IMR-90 (cell line): ENCODE measurements around the gene PLA2G4B. TPM values are rescaled to one million over a fixed set of nuclear protein-coding genes. Genes with fewer than 3 reads are reported as not detected.

Experiments used
- ATAC-seq: fragments of 200-7000 bp; cut with Tn5 transposase; 2 replicates; pipeline ENCODE4 v1.9.1; 2020; ENCODE audit warnings: low read depth, mild to moderate bottlenecking, moderate library complexity
- BruUV-seq: library from RNA; stranded (reverse); fragments of 400-500 nt; replicated peaks from 2 replicates; lab custom pipeline; 2021; lab: Mats Ljungman, UMichigan
- CTCF ChIA-PET: fragments of 300-600 bp; formaldehyde crosslinking; extraction: SDS; loops from one replicate; lab custom pipeline; 2021; ENCODE audit warnings: antibody characterized with exemption; lab: Yijun Ruan, JAX
- POLR2A ChIA-PET: fragments of 300-600 bp; sonication (Branson Sonifier 250); formaldehyde crosslinking; loops from one replicate; lab custom pipeline; 2022; ENCODE audit warnings: antibody characterized with exemption; ENCODE audit not compliant: unreplicated experiment; lab: Charles Lee
- DNase-seq: peaks from one replicate; pipeline ENCODE4 v3.0.0; 2013
- H2AFZ ChIP-seq: replicated peaks from 2 replicates; pipeline ENCODE3; 2013; ENCODE audit warnings: low read length, mild to moderate bottlenecking; ENCODE audit not compliant: poor library complexity
- H2AK5ac ChIP-seq: 2 replicates; pipeline ENCODE4 v1.6.1; 2013; ENCODE audit warnings: low read depth, low read length, inconsistent platforms
- H2AK9ac ChIP-seq: replicated peaks from 2 replicates; pipeline ENCODE3; 2013; ENCODE audit warnings: mild to moderate bottlenecking, low read depth, low read length, moderate library complexity; ENCODE audit not compliant: poor library complexity
- H2BK120ac ChIP-seq: 2 replicates; pipeline ENCODE4 v1.6.1; 2013; ENCODE audit warnings: low read depth, low read length, inconsistent platforms
- H2BK15ac ChIP-seq: 3 replicates; pipeline ENCODE4 v1.6.1; 2013; ENCODE audit warnings: low read depth, low read length, inconsistent platforms
- H2BK20ac ChIP-seq: 2 replicates; pipeline ENCODE4 v1.6.1; 2013; ENCODE audit warnings: low read depth, mild to moderate bottlenecking, inconsistent platforms, low read length, moderate library complexity
- H2BK5ac ChIP-seq: 2 replicates; pipeline ENCODE4 v1.6.1; 2013; ENCODE audit warnings: mild to moderate bottlenecking, low read depth, low read length, inconsistent platforms; ENCODE audit not compliant: poor library complexity, severe bottlenecking
- H3K14ac ChIP-seq: replicated peaks from 2 replicates; pipeline ENCODE4 v1.6.1; 2013; ENCODE audit warnings: low read depth, low read length, inconsistent platforms
- H3K18ac ChIP-seq: 2 replicates; pipeline ENCODE4 v1.6.1; 2013; ENCODE audit warnings: low read depth, low read length, control low read depth
- H3K23ac ChIP-seq: 2 replicates; pipeline ENCODE4 v1.6.1; 2013; ENCODE audit warnings: low read depth, low read length, inconsistent platforms
- H3K27ac ChIP-seq: 2 replicates; pipeline ENCODE4 v1.5.1; 2013; ENCODE audit warnings: mild to moderate bottlenecking, control low read depth, low read length; ENCODE audit not compliant: insufficient read depth
- H3K27me3 ChIP-seq: 2 replicates; pipeline ENCODE4 v1.6.1; 2013; ENCODE audit warnings: low read length; ENCODE audit not compliant: control insufficient read depth, insufficient read depth
- H3K36me3 ChIP-seq: 2 replicates; pipeline ENCODE4 v1.6.1; 2013; ENCODE audit warnings: low read length, mixed read lengths; ENCODE audit not compliant: control insufficient read depth, insufficient read depth
- H3K4ac ChIP-seq: 2 replicates; pipeline ENCODE4 v1.6.1; 2013; ENCODE audit warnings: low read depth, low read length, inconsistent platforms
- H3K4me1 ChIP-seq: 2 replicates; pipeline ENCODE4 v1.6.1; 2013; ENCODE audit warnings: low read length, mixed read lengths; ENCODE audit not compliant: control insufficient read depth, insufficient read depth
- H3K4me2 ChIP-seq: 2 replicates; pipeline ENCODE4 v1.6.1; 2013; ENCODE audit warnings: low read depth, mild to moderate bottlenecking, control low read depth, low read length, moderate library complexity
- H3K4me3 ChIP-seq: 2 replicates; pipeline ENCODE4 v1.5.1; 2013; ENCODE audit warnings: low read depth, mild to moderate bottlenecking, control low read depth, low read length, moderate library complexity; ENCODE audit not compliant: insufficient read depth
- H3K56ac ChIP-seq: 2 replicates; pipeline ENCODE4 v1.6.1; 2013; ENCODE audit warnings: low read length, inconsistent platforms; ENCODE audit not compliant: insufficient read depth; ENCODE audit errors: extremely low read depth
- H3K79me1 ChIP-seq, 2 experiments: 2 replicates each; pipeline ENCODE4 v1.6.1; 2013; ENCODE audit warnings: low read length in 2 of 2, inconsistent platforms in 1 of 2, low read depth in 1 of 2
- H3K9ac ChIP-seq: 2 replicates; pipeline ENCODE4 v1.6.1; 2013; ENCODE audit warnings: low read depth, low read length, control low read depth
- H3K9me1 ChIP-seq: 2 replicates; pipeline ENCODE4 v1.6.1; 2013; ENCODE audit warnings: low read length, inconsistent platforms; ENCODE audit not compliant: insufficient read depth
- H3K9me3 ChIP-seq: 2 replicates; pipeline ENCODE4 v1.6.1; 2013; ENCODE audit warnings: low read length; ENCODE audit not compliant: control insufficient read depth, insufficient read depth
- H4K20me1 ChIP-seq: 2 replicates; pipeline ENCODE4 v1.6.1; 2013; ENCODE audit warnings: low read length, inconsistent platforms; ENCODE audit not compliant: insufficient read depth
- H4K5ac ChIP-seq: 2 replicates; pipeline ENCODE4 v1.6.1; 2013; ENCODE audit warnings: mild to moderate bottlenecking, low read depth, low read length, control low read depth
- H4K8ac ChIP-seq, 2 experiments: 2 replicates each; pipeline ENCODE4 v1.6.1; 2013; ENCODE audit warnings: low read depth in 2 of 2, low read length in 2 of 2, control low read depth in 1 of 2, inconsistent platforms in 1 of 2
- H4K91ac ChIP-seq: 2 replicates; pipeline ENCODE4 v1.6.1; 2013; ENCODE audit warnings: low read depth, low read length, inconsistent platforms; ENCODE audit not compliant: insufficient read depth
- CEBPB ChIP-seq: IDR thresholded peaks from 2 replicates; pipeline ENCODE4 v1.6.1; 2012; ENCODE audit warnings: low read depth, low read length, improper control_type of control experiment
- CHD1 ChIP-seq: IDR thresholded peaks from 2 replicates; pipeline ENCODE4 v1.6.1; 2012; ENCODE audit warnings: low read depth, low read length, improper control_type of control experiment
- MAFK ChIP-seq: IDR thresholded peaks from 2 replicates; pipeline ENCODE4 v1.6.1; 2012; ENCODE audit warnings: low read depth, low read length, improper control_type of control experiment
- MXI1 ChIP-seq: IDR thresholded peaks from 2 replicates; pipeline ENCODE4 v1.6.1; 2012; ENCODE audit warnings: low read depth, mild to moderate bottlenecking, low read length, moderate library complexity, borderline replicate concordance
- WGBS, 2 experiments: methylation state at CpG; one replicate each; pipeline versions ENCODE4 v1.1.5 to v1.1.7; 2013; ENCODE audit warnings: missing lambda C conversion rate in 2 of 2; ENCODE audit not compliant: insufficient read length in 1 of 2; ENCODE audit errors: extremely low coverage in 2 of 2; 5-methylcytosine and 5-hydroxymethylcytosine counted together
- dilution Hi-C: fragments of 300-500 bp; cut with HindIII; formaldehyde crosslinking; loops from one replicate; pipeline ENCODE4 v1.14.3; 2018; ENCODE audit warnings: low sequenced_read_pairs; ENCODE audit not compliant: unreplicated experiment
- in situ Hi-C: fragments of 300-500 bp; cut with MboI; formaldehyde crosslinking; loops from 3 replicates; pipeline ENCODE4 v1.14.3; 2019; ENCODE audit warnings: low sequenced_read_pairs, inconsistent platforms, mixed read lengths
- intact Hi-C: fragments of 100-400 bp; cut with micrococcal nuclease; formaldehyde crosslinking; loops from 2 replicates; pipeline ENCODE4 v1.10.0; 2022
- polyA plus RNA-seq, 3 experiments: library from polyadenylated mRNA; depleted of rRNA; stranded (reverse); fragments of >200 nt; gene quantifications; 2 replicates each; pipeline ENCODE4 v1.2.3, GENCODE V29; 2012; ENCODE audit warnings: low replicate concordance in 1 of 3
- total RNA-seq: library from RNA; depleted of rRNA; stranded (reverse); fragments of >200 nt; gene quantifications from 2 replicates; pipeline ENCODE4 v1.2.3, GENCODE V29; 2012

The PLA2G4B gene
- total and polyA plus RNA-seq, 2 of the 4 experiments (the other 2 are of a cell fraction): 0.18 to 3.1 TPM

DNA sequence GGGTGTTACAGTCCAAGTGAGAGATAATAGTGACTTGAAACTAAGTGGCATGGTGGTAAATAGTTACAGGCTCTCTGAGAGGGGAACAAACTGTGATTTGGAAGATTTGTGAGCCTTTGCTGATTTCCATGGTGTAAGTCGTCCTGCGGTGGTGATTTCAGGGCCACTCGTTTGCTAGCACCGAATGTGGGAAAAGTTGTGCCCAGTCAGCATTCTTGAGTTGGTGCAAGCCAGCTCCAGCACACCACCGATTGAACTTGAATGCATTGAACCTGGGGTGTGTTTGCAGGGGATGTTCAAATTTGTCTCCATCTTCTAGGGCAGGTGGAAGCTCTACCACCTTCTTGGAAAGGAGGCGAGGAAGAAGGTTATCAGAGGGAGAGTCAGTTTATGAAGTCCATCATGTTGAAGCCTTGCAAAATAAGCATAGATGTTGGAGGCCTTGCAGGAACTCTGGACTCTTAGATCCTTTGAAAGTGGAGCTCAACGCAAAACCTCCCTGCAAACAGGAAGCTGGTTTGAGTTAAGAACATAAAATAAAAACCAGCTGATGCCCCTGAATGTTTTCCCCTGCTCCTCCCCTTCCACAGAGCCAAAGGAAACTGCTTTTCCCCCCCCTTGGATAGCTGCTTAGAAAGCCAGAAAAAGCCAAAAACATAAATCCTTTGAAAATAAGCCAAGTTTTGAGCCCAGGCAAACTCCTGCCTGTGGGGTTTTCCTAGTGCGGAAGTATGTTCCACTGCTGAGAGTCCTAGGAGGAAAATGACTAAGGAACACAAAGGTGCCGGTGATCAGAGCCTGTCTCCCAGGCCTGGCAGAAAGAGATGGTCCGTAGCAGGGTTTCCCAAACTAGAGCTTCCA lies 42.4 kb upstream of the PLA2G4B start:
- dilution Hi-C loops: no loop called here
- H2AK5ac ChIP-seq: peak overlapping the region; percentile 70; the same call in 1 of the 2 replicates
- H2BK5ac ChIP-seq: peak overlapping the region; percentile 4
- H3K23ac ChIP-seq: peak overlapping the region; percentile 87
- peak overlapping the region; percentile 19; the same call in 1 of the 2 replicates for H3K9ac ChIP-seq
- CTCF ChIA-PET: interaction anchor here (0.9 kb wide), 1 partner anchor 22 kb away, joined by 4 read pairs; the partner anchor contains the start of gene MAPKBP1
- H3K9me3 ChIP-seq: no peaks in the 10 kb centered on the region
- peak overlapping the region; percentile 34 to 86 for H4K8ac ChIP-seq
- H3K9me1 ChIP-seq: peaks cover 40% of the 10 kb centered on the region
- H2BK20ac ChIP-seq: no peak overlapping the region; the same call in 1 of the 2 replicates
- H3K4ac ChIP-seq: peak overlapping the region; percentile 71
- peaks cover 21% of the 10 kb centered on the region for H3K4me1 ChIP-seq
- H4K20me1 ChIP-seq: no peaks in the 10 kb centered on the region
- peak overlapping the region; percentile 94 for H3K14ac ChIP-seq
- peak overlapping the region; percentile 56 for H3K4me2 ChIP-seq
- H2BK15ac ChIP-seq: peak overlapping the region; percentile 3; the same call in 1 of the 3 replicates
- ATAC-seq (peak; percentile 73), DNase-seq (peak; percentile 68)
- peaks cover 47 to 85% of the 10 kb centered on the region in 2 experiments for H3K79me1 ChIP-seq
- peak overlapping the region; percentile 58; the same call in 1 of the 2 replicates for H2BK120ac ChIP-seq
- POLR2A ChIA-PET: interaction anchor here (1.0 kb wide), 1 partner anchor 22 kb away, joined by 3 read pairs; the partner anchor contains the start of gene MAPKBP1
- WGBS, 2 experiments: 72% methylated on average over 7 of the region's 10 CpGs; no CpG with 5 or more reads in 1 of the 2 experiments
- H3K27ac ChIP-seq: peak overlapping the region; percentile 0; the same call in 1 of the 2 replicates
- no peak overlapping the region for H3K18ac ChIP-seq
- H4K91ac ChIP-seq: 0 out of 2 replicates have a peak overlapping the region, but pooled peaks have one; percentile 28
- peak overlapping the region; percentile 51 for H2AFZ ChIP-seq
- peaks cover 10% of the 10 kb centered on the region for H3K36me3 ChIP-seq
- in situ Hi-C loops: no loop called here
- no peak overlapping the region for H3K56ac ChIP-seq
- H3K27me3 ChIP-seq: no peaks in the 10 kb centered on the region
- no TSS peak for BruUV-seq
- intact Hi-C loops: loop anchor here (1.0 kb wide), 1 partner anchor 22 kb away; the partner anchor contains the start of gene MAPKBP1
- H3K4me3 ChIP-seq: no peak overlapping the region
- no peak for TF ChIP-seq MXI1
- TF ChIP-seq MAFK: peak; percentile 90
- no peak for TF ChIP-seq CEBPB
- TF ChIP-seq CHD1: no peak
- peak overlapping the region; percentile 3 for H2AK9ac ChIP-seq
- peak overlapping the region; percentile 57; the same call in 1 of the 2 replicates for H4K5ac ChIP-seq
